Ureter (tissue), 1 donor: ENCODE measurements around the gene KCNH2. TPM values are rescaled to one million over a fixed set of nuclear protein-coding genes. Genes with fewer than 3 reads are reported as not detected.
A peak's percentile ranks its signal among the peaks of the same experiment; 100 is the strongest.

ENCODE experiments used
- DNase-seq: peaks from one replicate; pipeline ENCODE4 v3.0.0-alpha.2; 2020; ENCODE audit warnings: low spot score
- total RNA-seq: library from RNA; stranded (reverse); gene quantifications from one replicate; pipeline ENCODE4 v1.2.4, GENCODE V29; 2023
- donor health status: DM: yes; HTN: yes; CAD: no.

Gene KCNH2
- total RNA-seq, 1 donor from 2014 or later: 17.7 TPM

DNA sequence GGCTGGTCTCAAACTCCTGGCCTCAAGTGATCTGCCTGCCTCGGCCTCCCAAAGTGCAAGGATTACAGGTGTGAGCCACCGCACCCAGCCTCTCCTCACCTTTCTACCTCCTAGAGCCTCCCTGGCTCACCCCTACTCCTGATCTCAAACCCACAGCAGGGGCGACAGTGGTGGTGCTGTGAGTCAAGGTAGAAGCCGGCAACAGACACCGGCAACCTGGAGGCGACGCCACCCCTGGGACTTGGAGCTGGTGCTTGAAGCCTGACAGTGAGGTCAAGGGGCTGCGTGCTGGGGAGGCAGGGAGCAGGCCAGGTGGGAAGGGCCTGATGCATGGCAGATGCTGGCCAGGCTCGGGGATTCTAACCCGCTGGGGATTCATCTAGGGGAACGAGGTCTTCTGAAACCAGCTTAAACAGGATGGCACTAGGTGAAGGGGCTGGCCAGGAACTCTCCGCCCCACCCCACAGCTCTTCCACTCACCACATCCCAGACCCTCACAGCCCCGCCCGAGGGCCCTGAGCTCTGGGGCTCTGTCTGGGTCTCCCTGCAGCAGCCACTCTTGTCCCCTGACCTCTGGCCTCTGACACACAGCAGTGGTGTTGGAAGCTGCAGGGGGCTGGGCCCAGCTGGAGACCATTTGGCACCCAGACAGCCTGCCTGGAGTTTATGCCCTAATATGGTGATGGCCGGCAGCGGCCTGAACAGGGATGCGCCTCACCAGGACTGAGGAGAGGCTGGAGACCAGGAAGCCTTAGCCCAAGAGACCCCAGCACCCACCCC lies 16.4 kb downstream of the KCNH2 start:
- DNase-seq: no peak

GRCh38 chr7:150959739-150960734 lies 18.1 kb downstream of the KCNH2 start:
- DNase-seq: no peak

- no peak for DNase-seq
Measured at GRCh38 chr7:150959081-150959480, 19.0 kb downstream of the KCNH2 start.

DNA sequence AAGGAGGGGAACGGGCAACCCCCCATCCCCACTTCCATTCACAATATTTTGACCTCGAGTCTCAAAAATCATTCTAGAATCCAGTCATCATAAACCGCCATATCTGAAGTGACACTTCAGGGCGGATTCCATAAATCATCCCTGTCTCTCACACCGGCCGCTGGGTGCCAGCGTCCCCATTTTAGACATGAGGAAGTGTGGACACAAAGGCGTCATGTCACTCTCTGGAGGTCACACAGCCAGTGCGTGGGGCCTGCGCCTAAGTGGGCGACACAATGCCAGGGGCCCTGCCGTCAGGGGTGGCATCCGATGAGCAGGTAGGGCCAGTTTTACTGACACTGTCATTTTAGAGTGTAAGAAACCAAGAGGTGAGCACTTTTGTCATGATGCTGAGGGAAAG lies 19.5 kb downstream of the KCNH2 start:
- no peak for DNase-seq

DNA sequence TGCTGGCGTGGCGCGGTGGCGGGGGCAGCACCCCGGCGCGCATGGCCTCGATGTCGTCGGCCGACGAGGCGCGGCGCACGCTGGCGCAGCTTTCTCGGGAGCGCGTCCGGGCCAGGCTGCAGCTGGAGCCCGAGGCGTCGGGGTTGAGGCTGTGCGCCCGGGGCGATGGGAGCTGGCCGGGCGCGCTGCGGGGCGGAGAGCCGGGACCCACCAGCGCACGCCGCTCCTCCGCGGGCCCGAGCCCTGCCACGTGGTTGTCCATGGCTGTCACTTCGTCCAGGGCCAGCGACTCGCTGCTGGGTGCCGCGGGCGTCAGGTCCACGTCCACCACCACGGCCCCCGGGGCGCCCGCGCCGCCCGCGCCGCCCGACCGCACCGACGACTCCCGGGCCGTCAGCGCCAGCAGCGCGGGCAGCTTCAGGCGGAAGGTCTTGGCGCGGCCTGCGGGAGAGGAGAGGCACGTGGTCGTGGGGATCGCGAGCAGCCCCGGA lies 20.0 kb downstream of the KCNH2 start:
- DNase-seq: no peak

DNA sequence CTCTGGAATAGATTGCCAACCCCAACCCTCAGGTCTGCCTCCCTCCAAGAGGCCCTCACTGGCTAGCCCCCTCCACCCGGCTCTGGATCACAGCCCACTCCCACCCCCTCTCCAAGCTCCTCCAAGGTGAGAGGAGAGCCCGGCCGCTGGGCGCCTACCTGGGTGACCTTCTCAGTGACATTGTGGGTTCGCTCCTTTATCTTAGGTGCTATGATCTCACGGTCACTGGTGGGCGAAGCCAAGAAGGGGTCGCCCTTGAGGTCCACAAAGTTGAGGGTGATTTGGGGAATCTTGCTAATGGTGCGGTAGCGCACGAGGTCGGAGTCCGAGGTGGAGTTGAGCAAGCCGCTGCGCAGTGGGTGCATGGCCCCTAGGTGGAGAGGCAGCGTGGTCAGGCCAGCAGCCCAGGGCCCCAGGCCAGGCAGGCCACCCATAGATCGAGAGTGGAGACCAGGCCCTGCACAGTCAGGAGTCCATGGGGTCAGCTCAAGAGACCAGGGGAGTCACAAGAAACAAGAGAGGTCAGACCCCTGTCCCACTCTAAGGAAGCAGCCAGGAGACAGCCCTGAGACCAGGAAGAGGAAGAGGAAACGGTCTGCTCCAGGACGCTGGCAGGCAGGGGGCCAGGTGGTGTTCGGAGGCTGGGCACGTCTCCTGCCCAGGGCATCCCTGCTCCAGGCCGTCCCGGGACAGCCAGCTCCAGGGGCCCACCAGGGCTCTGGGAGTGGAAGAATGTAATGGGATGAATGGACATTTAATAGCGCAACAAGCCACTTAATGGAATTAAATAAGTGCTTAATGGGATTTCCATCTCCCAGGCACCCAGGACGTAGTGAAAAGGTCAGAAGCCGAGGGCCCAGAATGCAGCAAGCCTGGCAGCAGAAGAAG lies 20.7 kb downstream of the KCNH2 start:
- no peak for DNase-seq

DNA sequence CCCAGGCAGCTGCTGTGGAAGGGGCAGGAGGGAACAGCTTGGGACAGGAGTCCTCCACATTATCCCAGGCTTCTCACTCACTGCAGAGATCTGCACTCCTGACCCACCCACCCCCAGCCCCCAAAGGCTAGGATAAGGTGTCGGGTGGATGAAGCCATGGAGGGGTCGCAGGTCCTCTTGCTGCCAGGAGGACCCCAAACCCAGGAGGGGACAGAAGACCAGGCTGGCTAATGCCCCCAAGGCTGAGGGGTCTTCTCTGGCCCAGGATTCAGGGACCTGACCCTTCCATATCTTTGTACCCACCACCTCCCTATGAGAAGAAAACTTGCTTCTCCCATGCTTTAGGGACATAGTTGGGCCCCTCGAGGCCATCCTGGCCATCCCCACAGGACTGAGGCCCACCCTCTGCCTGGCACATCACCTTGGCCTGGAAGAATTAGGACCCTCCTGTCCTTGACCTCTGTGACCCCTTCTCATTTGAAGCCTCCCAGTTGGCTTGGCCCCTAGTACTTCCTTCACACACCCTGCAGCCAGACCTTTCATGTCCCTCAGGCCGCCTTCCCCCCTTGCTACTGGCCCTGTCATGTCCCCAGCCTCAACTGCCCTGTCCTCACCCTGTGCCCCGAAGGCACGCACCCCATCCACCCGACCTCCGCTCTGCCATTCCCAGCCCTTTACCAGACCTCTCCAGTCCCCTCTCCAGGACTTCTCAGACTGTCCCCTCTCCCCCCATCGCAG lies 21.6 kb downstream of the KCNH2 start:
- DNase-seq: no peak

- peak; percentile 81 for DNase-seq
Measured at GRCh38 chr7:150955519-150956394, 22.4 kb downstream of the KCNH2 start.

DNA sequence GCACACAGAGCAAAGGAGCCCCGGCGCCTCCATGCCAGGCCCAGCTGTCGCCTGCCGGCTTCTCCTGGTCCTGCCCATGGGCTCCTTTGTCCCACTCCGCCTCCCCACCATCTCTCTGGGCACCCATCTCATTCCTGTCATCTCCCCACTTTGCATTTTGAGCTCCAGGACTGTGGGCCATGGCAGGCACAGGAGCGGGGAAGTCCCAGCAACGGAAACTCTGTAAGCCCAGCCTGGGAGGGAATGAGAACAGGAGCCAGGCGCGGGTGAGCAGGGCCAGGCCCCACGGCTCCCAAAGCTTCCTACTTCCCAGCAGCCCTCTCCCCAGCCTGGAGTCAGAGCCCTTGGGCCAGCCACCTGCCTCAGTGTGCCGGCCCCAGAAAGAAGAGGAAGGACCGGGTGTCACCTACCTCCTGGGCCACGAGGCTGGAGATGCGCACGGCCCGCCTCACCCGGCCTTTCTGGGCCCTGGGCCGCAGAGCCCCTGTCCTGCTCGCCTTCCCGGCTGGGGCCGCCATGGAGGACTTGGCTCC lies 23.1 kb downstream of the KCNH2 start:
- no peak for DNase-seq

DNA sequence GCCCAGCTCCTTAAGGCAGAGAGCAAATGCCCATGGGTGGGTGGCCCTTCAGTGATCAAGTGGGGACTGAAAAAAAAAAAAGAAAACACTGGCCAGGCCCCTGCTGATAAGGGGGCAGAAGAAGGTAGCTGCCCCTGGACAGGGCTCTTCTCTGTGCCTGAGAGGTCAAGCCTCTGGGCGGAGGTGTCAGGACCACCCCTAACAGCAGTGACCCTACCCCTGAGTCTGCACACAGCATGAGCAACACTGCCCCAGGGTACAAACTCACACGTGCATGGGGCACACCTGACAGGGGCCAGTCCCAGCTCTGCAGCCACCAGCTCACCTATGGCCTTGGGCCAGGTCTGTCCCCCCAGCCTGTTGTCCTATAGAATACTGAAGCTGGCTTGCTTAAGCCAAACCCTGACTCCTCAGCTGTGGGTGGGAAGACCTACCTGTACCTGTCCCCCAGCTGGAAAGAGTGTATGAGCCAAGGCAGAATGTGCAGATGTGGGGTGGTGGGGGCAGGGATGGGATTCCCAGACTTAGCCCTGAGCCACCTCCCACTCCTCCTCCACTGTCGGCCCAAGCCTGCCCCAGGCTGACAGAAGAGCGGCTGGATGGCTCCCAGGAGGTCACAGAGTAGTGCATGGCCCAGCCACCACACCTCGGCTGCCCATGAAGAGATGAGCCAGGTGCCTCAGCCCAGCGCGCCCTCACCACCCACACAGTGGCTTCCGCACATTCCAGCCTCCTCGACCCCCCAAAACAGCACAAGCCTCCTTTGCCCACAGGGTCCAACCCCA lies 23.7 kb downstream of the KCNH2 start:
- DNase-seq: no peak

DNA sequence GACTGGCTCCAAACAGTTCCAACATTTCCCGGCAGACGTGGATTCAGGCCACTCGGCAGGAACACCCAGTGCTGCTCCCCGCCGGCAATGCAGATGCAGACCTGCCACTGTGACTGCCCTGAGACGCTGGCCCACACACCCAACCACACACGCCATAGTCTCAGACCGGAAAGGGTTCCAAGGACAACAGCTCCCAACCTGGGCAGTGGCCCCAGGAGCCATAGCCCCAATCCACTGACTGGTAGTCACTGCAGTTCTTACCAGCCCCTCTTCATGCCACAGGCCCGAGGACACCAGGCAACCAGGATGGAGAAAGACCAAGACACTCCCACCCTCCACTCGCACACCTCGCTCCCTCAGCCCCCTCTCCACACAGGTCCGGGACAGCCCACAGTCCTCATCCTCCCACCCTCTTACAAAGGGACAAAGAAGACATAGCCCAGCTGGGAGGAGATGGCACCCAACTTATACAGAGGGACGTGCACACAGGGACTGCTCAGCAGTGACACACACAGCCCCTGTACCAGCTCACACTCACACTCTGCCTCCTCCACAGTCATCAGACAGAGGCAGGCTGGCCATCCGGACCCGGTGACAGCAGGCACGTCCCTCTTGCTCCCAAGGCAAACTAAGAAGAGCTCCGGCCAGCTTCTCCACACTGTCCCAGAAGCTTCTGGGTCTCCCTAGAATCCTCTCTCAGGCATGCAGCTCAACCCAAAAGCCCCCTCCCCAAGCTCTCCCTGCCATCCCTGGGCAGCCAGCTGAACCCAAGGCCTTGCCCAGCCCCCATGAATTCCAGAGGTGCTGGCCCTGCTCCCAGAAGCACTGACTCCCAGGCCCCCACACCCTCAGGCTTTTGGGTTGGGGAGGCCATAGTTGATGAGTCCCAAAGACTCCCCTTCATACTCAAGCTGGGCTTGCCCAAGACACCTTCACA lies 24.8 kb downstream of the KCNH2 start:
- no peak for DNase-seq

DNA sequence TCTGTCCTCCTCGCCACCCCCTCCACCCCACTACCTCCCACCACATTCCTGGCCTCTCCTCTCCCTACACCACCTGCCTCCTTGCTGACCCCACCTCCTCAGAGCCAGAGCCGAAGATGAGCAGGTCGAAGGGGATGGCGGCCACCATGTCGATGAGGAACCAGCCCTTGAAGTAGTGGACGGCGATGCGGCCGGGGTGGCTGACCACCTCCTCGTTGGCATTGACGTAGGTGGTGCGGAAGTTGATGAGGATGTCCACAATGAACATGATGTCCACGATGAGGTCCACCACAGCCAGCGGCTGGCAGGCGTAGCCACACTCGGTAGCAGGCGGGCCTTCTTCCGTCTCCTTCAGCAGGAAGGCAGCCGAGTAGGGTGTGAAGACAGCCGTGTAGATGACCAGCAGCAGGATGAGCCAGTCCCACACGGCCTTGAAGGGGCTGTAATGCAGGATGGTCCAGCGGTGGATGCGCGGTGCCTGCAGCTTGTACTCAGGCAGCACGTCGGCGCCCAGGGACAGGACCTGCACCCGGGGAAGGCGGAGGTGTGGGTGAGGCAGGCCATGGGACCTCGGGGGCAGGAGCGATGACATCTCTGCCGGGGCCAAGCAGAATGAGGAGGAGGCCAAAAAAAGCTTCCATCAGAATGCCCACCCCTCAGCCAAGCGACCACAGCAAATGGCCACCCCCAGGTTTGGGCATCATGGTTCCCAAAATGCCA lies 25.6 kb downstream of the KCNH2 start:
- no peak for DNase-seq

DNA sequence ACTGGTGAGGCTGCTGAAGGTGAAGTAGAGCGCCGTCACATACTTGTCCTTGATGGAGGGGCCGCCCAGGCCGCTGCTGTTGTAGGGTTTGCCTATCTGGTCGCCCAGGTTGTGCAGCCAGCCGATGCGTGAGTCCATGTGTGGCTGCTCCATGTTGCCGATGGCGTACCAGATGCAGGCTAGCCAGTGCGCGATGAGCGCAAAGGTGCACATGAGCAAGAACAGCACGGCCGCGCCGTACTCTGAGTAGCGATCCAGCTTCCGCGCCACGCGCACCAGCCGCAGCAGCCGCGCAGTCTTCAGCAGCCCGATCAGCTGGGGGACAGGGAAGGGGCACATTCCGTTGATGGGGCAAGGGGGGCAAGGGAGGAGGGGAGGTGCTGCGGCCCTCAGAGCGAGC lies 26.6 kb downstream of the KCNH2 start:
- DNase-seq: no peak

DNA sequence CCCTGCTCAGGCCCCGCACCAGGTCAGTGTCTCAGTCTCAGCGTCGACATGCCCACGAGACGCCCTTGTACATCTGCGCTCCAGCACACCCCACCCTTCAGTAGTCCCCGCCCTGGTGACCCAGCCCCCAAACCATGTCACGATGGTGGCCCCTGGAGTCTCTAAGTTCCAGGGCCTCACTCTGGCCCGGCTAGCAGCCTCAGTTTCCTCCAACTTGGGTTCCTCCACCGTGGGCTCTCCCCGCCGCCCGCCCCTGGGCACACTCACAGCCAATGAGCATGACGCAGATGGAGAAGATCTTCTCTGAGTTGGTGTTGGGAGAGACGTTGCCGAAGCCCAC lies 27.0 kb downstream of the KCNH2 start:
- no peak for DNase-seq

GRCh38 chr7:150950496-150951180 lies 27.5 kb downstream of the KCNH2 start:
- no peak for DNase-seq

DNA sequence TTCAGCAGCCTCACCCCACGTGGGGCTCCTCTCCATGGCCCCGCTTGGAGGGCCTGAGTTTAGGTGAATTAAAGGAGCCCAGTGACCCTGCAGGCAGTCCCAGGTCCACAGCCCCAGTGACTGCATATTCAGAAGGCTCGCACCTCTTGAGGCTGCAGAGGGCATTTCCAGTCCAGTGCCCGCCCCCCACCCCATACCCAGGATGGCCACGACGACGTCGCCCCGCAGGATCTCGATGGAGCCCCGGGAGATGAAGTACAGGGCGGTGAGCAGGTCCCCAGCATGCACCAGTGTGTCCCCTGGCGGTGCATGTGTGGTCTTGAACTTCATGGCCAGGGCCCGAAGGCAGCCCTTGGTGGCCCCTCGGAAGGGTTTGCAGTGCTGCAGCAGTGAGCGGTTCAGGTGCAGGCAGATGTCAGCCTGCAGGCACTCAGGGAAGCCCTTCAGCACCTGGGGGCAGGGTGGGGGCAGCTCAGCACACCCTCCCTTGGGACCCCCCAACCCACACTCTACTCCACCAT lies 28.1 kb downstream of the KCNH2 start:
- no peak for DNase-seq
